ENCODE measurements around the gene C1orf105. TPM values are rescaled to one million over a fixed set of nuclear protein-coding genes. Genes with fewer than 3 reads are reported as not detected.

The C1orf105 gene
- total and polyA plus RNA-seq, 2 of the 13 experiments (the other 11 are each of a cell fraction or from before 2014, with no cell fraction given) = 0.15 to 0.45 TPM

DNA sequence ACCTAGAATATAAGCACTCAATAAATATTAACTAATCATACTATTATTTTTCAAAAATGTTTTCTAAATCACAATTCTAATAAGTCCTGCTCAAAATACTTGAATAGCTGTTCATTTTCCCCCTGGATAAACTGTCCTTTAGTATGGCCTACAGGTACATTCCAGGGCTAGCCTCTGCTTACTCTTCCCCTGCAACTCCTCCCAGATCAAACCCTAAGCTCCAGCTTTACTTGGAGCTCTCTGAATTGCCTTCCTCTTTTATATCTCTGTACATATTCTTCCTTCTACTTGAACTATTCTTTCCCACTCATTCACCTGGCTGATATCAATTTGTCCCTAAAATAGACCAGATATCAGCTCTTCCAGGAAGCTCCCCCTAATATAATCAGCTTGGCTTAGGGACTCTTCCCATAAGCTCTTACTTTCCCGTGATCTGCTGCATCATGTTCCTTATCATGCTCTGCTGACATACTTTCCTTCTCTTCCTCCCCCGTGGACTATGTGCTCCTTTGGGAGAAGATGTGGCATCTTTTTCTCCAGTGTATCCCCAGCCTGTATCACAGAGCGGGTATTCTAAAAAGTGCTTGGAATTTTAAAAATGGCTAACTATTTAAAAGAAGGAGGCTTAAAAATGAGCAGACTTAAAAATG is 66.4 kb downstream of the C1orf105 start (continued):
- TF ChIP-seq NR1H2 (CRISPR knock-in tag; IDR thresholded peaks at IDR 0.05; ENCODE audit: borderline replicate concordance, low read depth) = no peak
- TF ChIP-seq IKZF1 (IDR thresholded peaks at IDR 0.05) = no peak

DNA sequence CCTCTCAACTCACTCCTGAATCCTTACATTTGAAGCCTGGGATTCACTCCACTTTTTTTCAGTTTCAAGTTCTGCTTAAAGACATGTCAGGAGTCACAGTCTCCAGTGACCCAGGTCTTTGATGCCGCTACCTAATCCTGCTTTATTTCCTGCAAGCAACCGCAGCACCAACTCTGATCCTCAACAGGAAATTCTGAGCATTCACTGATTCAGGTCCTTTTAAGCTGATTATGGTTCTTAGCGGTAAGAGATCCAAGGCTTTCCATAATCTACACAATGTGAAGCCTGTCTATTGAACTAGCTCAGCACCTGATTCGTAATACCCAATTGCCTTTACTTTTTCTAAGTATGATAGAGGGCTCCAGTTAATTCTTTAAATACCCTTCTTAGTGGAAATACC is 67.1 kb downstream of the C1orf105 start:
- POLR2A ChIA-PET = no interaction called here
- in situ Hi-C loops (cut with HindIII; ENCODE audit: extremely low pct_ligation_motif_present, low pct_unique_long_range_greater_than_20kb) (no loop called here), intact Hi-C loops (cut with micrococcal nuclease; ENCODE audit: unreplicated experiment) (no loop called here)
- Histone ChIP-seq H3K4me1 (ENCODE audit: insufficient read depth, low read length) (peaks cover 9% of the 10 kb centered on the region; the same call in 1 of the 2 replicates), H3K4me3 (replicated peaks in 1 of 3; ENCODE audit: insufficient read depth in 1 of 3, low read depth in 2 of 3, low read length in 3 of 3) (no peak overlapping the region), H3K27ac (ENCODE audit: extremely low read length, insufficient read depth, low read length) (no peak overlapping the region), H3K4me2 (ENCODE audit: low read depth, low read length) (no peak overlapping the region), H3K9me3 (ENCODE audit: low read length) (no peaks in the 10 kb centered on the region), H3K79me2 (ENCODE audit: insufficient read depth, low read length) (no peaks in the 10 kb centered on the region), H4K20me1 (ENCODE audit: insufficient read depth, low read length) (no peaks in the 10 kb centered on the region), H3K9ac (ENCODE audit: insufficient read depth, low read depth, low read length) (no peak overlapping the region), H2AFZ (ENCODE audit: low read length) (no peak overlapping the region), H3K27me3 (ENCODE audit: control insufficient read depth in 1 of 2, insufficient read depth in 2 of 2, low read length in 2 of 2) (no peaks in the 10 kb centered on the region; a peak in 2 of 5 replicates), H3K36me3 (replicated peaks in 1 of 2; ENCODE audit: control insufficient read depth in 1 of 2, insufficient read depth in 2 of 2, low read length in 2 of 2) (no peaks in the 10 kb centered on the region)
- DNase-seq (ENCODE audit: low spot score) (no peak), ATAC-seq (no peak), FAIRE-seq (no peak)
- TF ChIP-seq ZFP36L2 (CRISPR knock-in tag; IDR thresholded peaks at IDR 0.05) = no peak
- no peak for TF ChIP-seq ZNF713 (CRISPR knock-in tag; IDR thresholded peaks at IDR 0.05)
- TF ChIP-seq, protein P1, sequence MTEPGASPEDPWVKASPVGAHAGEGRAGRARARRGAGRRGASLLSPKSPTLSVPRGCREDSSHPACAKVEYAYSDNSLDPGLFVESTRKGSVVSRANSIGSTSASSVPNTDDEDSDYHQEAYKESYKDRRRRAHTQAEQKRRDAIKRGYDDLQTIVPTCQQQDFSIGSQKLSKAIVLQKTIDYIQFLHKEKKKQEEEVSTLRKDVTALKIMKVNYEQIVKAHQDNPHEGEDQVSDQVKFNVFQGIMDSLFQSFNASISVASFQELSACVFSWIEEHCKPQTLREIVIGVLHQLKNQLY (CRISPR knock-in tag; IDR thresholded peaks at IDR 0.05) = no peak
- TF ChIP-seq, protein P2, sequence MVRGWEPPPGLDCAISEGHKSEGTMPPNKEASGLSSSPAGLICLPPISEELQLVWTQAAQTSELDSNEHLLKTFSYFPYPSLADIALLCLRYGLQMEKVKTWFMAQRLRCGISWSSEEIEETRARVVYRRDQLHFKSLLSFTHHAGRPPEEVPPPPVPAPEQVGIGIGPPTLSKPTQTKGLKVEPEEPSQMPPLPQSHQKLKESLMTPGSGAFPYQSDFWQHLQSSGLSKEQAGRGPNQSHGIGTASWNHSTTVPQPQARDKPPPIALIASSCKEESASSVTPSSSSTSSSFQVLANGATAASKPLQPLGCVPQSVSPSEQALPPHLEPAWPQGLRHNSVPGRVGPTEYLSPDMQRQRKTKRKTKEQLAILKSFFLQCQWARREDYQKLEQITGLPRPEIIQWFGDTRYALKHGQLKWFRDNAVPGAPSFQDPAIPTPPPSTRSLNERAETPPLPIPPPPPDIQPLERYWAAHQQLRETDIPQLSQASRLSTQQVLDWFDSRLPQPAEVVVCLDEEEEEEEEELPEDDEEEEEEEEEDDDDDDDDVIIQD (CRISPR knock-in tag; IDR thresholded peaks at IDR 0.05; ENCODE audit: low read depth) = no peak
- TF ChIP-seq TBX3 (IDR thresholded peaks at IDR 0.05; ENCODE audit: borderline replicate concordance) = no peak
- no peak for TF ChIP-seq SNAI1 (CRISPR knock-in tag; IDR thresholded peaks at IDR 0.05; ENCODE audit: borderline replicate concordance)
- CTCF ChIA-PET (ENCODE audit: low intra/inter-chr PET ratio, low total read pairs) = no interaction called here
- 65% methylated on average over 4 of the region's 4 CpGs for WGBS (ENCODE audit: low lambda C conversion rate)
- no TSS peak for BruUV-seq (replicated peaks)

Data from HepG2 (cell line).